Activated CD8-positive, alpha-beta memory T cell treated with anti-CD3 and anti-CD28 coated beads, Interleukin-2, amount 10 ng/mL, durations not matched to agents 7 days and 5 days (primary cell): ENCODE measurements around the gene IWS1. TPM values are rescaled to one million over a fixed set of nuclear protein-coding genes. Genes with fewer than 3 reads are reported as not detected.

Experiments
- ATAC-seq: fragments of 150-1000 bp; cut with Tn5 transposase; one replicate; pipeline ENCODE4 v1.10.0; 2021; ENCODE audit warnings: moderate library complexity
- CTCF ChIA-PET: fragments of 350-600 bp; sonication (Branson Sonifier 250); formaldehyde crosslinking; loops from one replicate; lab custom pipeline; 2021; ENCODE audit warnings: antibody characterized with exemption; lab: Charles Lee
- DNase-seq: peaks from one replicate; pipeline ENCODE4 v3.0.0-alpha.2; 2020
- H3K27ac Mint-ChIP-seq: one replicate; pipeline ENCODE4 v1.8.0; 2021; ENCODE audit warnings: mild to moderate bottlenecking, mixed read lengths
- H3K27me3 Mint-ChIP-seq: one replicate; pipeline ENCODE4 v1.8.0; 2021; ENCODE audit warnings: mixed read lengths
- H3K36me3 Mint-ChIP-seq: one replicate; pipeline ENCODE4 v1.8.0; 2021; ENCODE audit warnings: mild to moderate bottlenecking, mixed read lengths
- H3K4me1 Mint-ChIP-seq: one replicate; pipeline ENCODE4 v1.8.0; 2021; ENCODE audit warnings: mixed read lengths
- H3K4me3 Mint-ChIP-seq: one replicate; pipeline ENCODE4 v1.8.0; 2021; ENCODE audit warnings: mild to moderate bottlenecking, moderate library complexity, mixed read lengths
- H3K9me3 Mint-ChIP-seq: one replicate; pipeline ENCODE4 v1.8.0; 2022; ENCODE audit warnings: low read depth, mixed read lengths
- total RNA-seq, 2 experiments: library from RNA; stranded (reverse); gene quantifications; one replicate each; pipeline ENCODE4 v1.2.3, GENCODE V29; 2021

Gene IWS1
- total RNA-seq, 2 experiments from 2014 or later: 53.2 to 55.1 TPM

GRCh38 chr2:127486247-127487058 lies 39.8 kb downstream of the IWS1 start:
- Mint-ChIP-seq H3K27me3 (no peaks in the 10 kb centered on the region), H3K27ac (peak overlapping the region; percentile 74), H3K4me1 (peaks cover 31% of the 10 kb centered on the region), H3K36me3 (peaks cover 54% of the 10 kb centered on the region), H3K4me3 (no peak overlapping the region), H3K9me3 (no peaks in the 10 kb centered on the region)
- no peak for DNase-seq
- CTCF ChIA-PET: interaction anchor here (1.0 kb wide), 1 partner anchor 11 kb away, joined by 3 read pairs; no protein-coding TSS in a partner anchor
- ATAC-seq: no peak

- Mint-ChIP-seq H3K4me1 (peaks cover 31% of the 10 kb centered on the region), H3K36me3 (peaks cover 55% of the 10 kb centered on the region), H3K9me3 (no peaks in the 10 kb centered on the region), H3K4me3 (no peak overlapping the region), H3K27me3 (no peaks in the 10 kb centered on the region), H3K27ac (peak overlapping the region; percentile 74)
- CTCF ChIA-PET: no interaction called here
- DNase-seq: no peak
- peak; percentile 72 for ATAC-seq
Observed at GRCh38 chr2:127485694-127486071, 40.6 kb downstream of the IWS1 start.

GRCh38 chr2:127485051-127485693 lies 41.1 kb downstream of the IWS1 start:
- Mint-ChIP-seq H3K4me1 (peaks cover 31% of the 10 kb centered on the region), H3K9me3 (no peaks in the 10 kb centered on the region), H3K4me3 (no peak overlapping the region), H3K27ac (peak overlapping the region; percentile 74), H3K36me3 (peaks cover 56% of the 10 kb centered on the region), H3K27me3 (no peaks in the 10 kb centered on the region)
- CTCF ChIA-PET: no interaction called here
- peak; percentile 53 for ATAC-seq
- DNase-seq: no peak

GRCh38 chr2:127482031-127482430 lies 44.3 kb downstream of the IWS1 start:
- H3K4me3 Mint-ChIP-seq: no peak overlapping the region
- H3K27me3 Mint-ChIP-seq: no peaks in the 10 kb centered on the region
- H3K36me3 Mint-ChIP-seq: peaks cover 37% of the 10 kb centered on the region
- H3K9me3 Mint-ChIP-seq: no peaks in the 10 kb centered on the region
- no peak for ATAC-seq
- no peak overlapping the region for H3K27ac Mint-ChIP-seq
- H3K4me1 Mint-ChIP-seq: peaks cover 20% of the 10 kb centered on the region
- CTCF ChIA-PET: interaction anchor here (1.3 to 1.5 kb wide), 3 partner anchors 10 to 168 kb away, joined by 3 read pairs; no protein-coding TSS in a partner anchor
- DNase-seq: no peak

GRCh38 chr2:127479866-127480743 lies 46.2 kb downstream of the IWS1 start:
- no peaks in the 10 kb centered on the region for H3K27me3 Mint-ChIP-seq
- ATAC-seq (no peak), DNase-seq (no peak)
- peaks cover 6% of the 10 kb centered on the region for H3K9me3 Mint-ChIP-seq
- CTCF ChIA-PET: interaction anchor here (0.6 to 3.0 kb wide), 29 partner anchors 8 to 437 kb away, joined by 3 to 20 read pairs (median 4); partner anchors contain the start of genes ERCC3 and MAP3K2
- no peak overlapping the region for H3K4me3 Mint-ChIP-seq
- peaks cover 3% of the 10 kb centered on the region for H3K4me1 Mint-ChIP-seq
- peaks cover 37% of the 10 kb centered on the region for H3K36me3 Mint-ChIP-seq
- H3K27ac Mint-ChIP-seq: no peak overlapping the region

- no peak overlapping the region for H3K4me3 Mint-ChIP-seq
- no peak for ATAC-seq
- peaks cover 34% of the 10 kb centered on the region for H3K36me3 Mint-ChIP-seq
- no peaks in the 10 kb centered on the region for H3K27me3 Mint-ChIP-seq
- H3K4me1 Mint-ChIP-seq: no peaks in the 10 kb centered on the region
- CTCF ChIA-PET: interaction anchor here (0.6 to 3.0 kb wide), 32 partner anchors 9 to 438 kb away, joined by 3 to 20 read pairs (median 4); partner anchors contain the start of genes ERCC3 and MAP3K2
- no peak for DNase-seq
- H3K27ac Mint-ChIP-seq: no peak overlapping the region
- peaks cover 6% of the 10 kb centered on the region for H3K9me3 Mint-ChIP-seq
Observed at GRCh38 chr2:127479219-127479825, 47.0 kb downstream of the IWS1 start.

- no peaks in the 10 kb centered on the region for H3K4me1 Mint-ChIP-seq
- H3K36me3 Mint-ChIP-seq: peaks cover 19% of the 10 kb centered on the region
- H3K27ac Mint-ChIP-seq: no peak overlapping the region
- H3K9me3 Mint-ChIP-seq: peaks cover 6% of the 10 kb centered on the region
- H3K27me3 Mint-ChIP-seq: no peaks in the 10 kb centered on the region
- DNase-seq (no peak), ATAC-seq (no peak)
- H3K4me3 Mint-ChIP-seq: no peak overlapping the region
- CTCF ChIA-PET: no interaction called here
Observed at GRCh38 chr2:127475788-127476187, 50.5 kb downstream of the IWS1 start.

- Mint-ChIP-seq H3K27me3 (no peaks in the 10 kb centered on the region), H3K9me3 (peaks cover 6% of the 10 kb centered on the region), H3K4me1 (no peaks in the 10 kb centered on the region), H3K36me3 (peaks cover 25% of the 10 kb centered on the region), H3K27ac (no peak overlapping the region), H3K4me3 (no peak overlapping the region)
- DNase-seq (no peak), ATAC-seq (no peak)
- CTCF ChIA-PET: interaction anchor here (0.9 kb wide), 1 partner anchor 9 kb away, joined by 3 read pairs; no protein-coding TSS in a partner anchor
Observed at GRCh38 chr2:127472268-127472667, 54.0 kb downstream of the IWS1 start.

- DNase-seq: no peak
- CTCF ChIA-PET: interaction anchor here (0.8 to 2.0 kb wide), 3 partner anchors 8 to 147 kb away, joined by 3 to 7 read pairs (median 3); no protein-coding TSS in a partner anchor
- Mint-ChIP-seq H3K36me3 (peaks cover 25% of the 10 kb centered on the region), H3K9me3 (peaks cover 6% of the 10 kb centered on the region), H3K27me3 (no peaks in the 10 kb centered on the region), H3K4me1 (no peaks in the 10 kb centered on the region), H3K4me3 (no peak overlapping the region), H3K27ac (no peak overlapping the region)
- no peak for ATAC-seq
Observed at GRCh38 chr2:127471286-127471988, 54.9 kb downstream of the IWS1 start.

GRCh38 chr2:127469974-127470373 lies 56.3 kb downstream of the IWS1 start:
- ATAC-seq: no peak
- CTCF ChIA-PET: interaction anchor here (2.0 kb wide), 1 partner anchor 9 kb away, joined by 7 read pairs; no protein-coding TSS in a partner anchor
- no peak for DNase-seq
- Mint-ChIP-seq H3K36me3 (peaks cover 10% of the 10 kb centered on the region), H3K4me3 (no peak overlapping the region), H3K9me3 (no peaks in the 10 kb centered on the region), H3K27me3 (no peaks in the 10 kb centered on the region), H3K4me1 (peaks cover 7% of the 10 kb centered on the region), H3K27ac (no peak overlapping the region)

- H3K27me3 Mint-ChIP-seq: no peaks in the 10 kb centered on the region
- DNase-seq (no peak), ATAC-seq (no peak)
- CTCF ChIA-PET: interaction anchor here (2.0 kb wide), 1 partner anchor 10 kb away, joined by 7 read pairs; no protein-coding TSS in a partner anchor
- H3K27ac Mint-ChIP-seq: no peak overlapping the region
- peaks cover 8% of the 10 kb centered on the region for H3K36me3 Mint-ChIP-seq
- H3K4me3 Mint-ChIP-seq: no peak overlapping the region
- H3K4me1 Mint-ChIP-seq: peaks cover 13% of the 10 kb centered on the region
- no peaks in the 10 kb centered on the region for H3K9me3 Mint-ChIP-seq
Observed at GRCh38 chr2:127469051-127469450, 57.2 kb downstream of the IWS1 start.

- no peaks in the 10 kb centered on the region for H3K27me3 Mint-ChIP-seq
- H3K4me1 Mint-ChIP-seq: peaks cover 20% of the 10 kb centered on the region
- CTCF ChIA-PET: interaction anchor here (1.1 kb wide), 1 partner anchor 14 kb away, joined by 6 read pairs; no protein-coding TSS in a partner anchor
Observed at GRCh38 chr2:127465258-127465657, 61.0 kb downstream of the IWS1 start.

More at GRCh38 chr2:127465258-127465657, 61.0 kb downstream of the IWS1 start:
- peaks cover 8% of the 10 kb centered on the region for H3K36me3 Mint-ChIP-seq
- H3K4me3 Mint-ChIP-seq: no peak overlapping the region
- DNase-seq (no peak), ATAC-seq (no peak)
- H3K9me3 Mint-ChIP-seq: no peaks in the 10 kb centered on the region
- H3K27ac Mint-ChIP-seq: no peak overlapping the region
